ENCODE data around the gene NF1. TPM values are rescaled to one million over a fixed set of nuclear protein-coding genes. Genes with fewer than 3 reads are reported as not detected.

NF1 gene
- total and polyA plus RNA-seq, 2 of the 13 experiments (the other 11 are each of a cell fraction or from before 2014, with no cell fraction given), result 21.5 to 26.5 TPM

- intact Hi-C loops (cut with micrococcal nuclease; ENCODE audit: unreplicated experiment) (no loop called here), in situ Hi-C loops (cut with HindIII; ENCODE audit: extremely low pct_ligation_motif_present, low pct_unique_long_range_greater_than_20kb) (no loop called here)
- no peak overlapping the region for H3K4me3 ChIP-seq (replicated peaks in 1 of 3; ENCODE audit: insufficient read depth in 1 of 3, low read depth in 2 of 3, low read length in 3 of 3)
- no TSS peak for BruUV-seq (replicated peaks)
- no peaks in the 10 kb centered on the region for H3K79me2 ChIP-seq (ENCODE audit: insufficient read depth, low read length)
- no peaks in the 10 kb centered on the region for H4K20me1 ChIP-seq (ENCODE audit: insufficient read depth, low read length)
- ChIA-PET CTCF (ENCODE audit: low intra/inter-chr PET ratio, low total read pairs) (no interaction called here), POLR2A (interaction anchor here (0.7 kb wide), 1 partner anchor 43 kb away, joined by 3 read pairs; no protein-coding TSS in a partner anchor)
- FAIRE-seq, result no peak
- no peak overlapping the region for H3K4me2 ChIP-seq (ENCODE audit: low read depth, low read length)
- H3K9ac ChIP-seq (ENCODE audit: insufficient read depth, low read depth, low read length), result no peak overlapping the region
- no peak overlapping the region for H2AFZ ChIP-seq (ENCODE audit: low read length)
- H3K27ac ChIP-seq (ENCODE audit: extremely low read length, insufficient read depth, low read length), result no peak overlapping the region
- no peaks in the 10 kb centered on the region for H3K27me3 ChIP-seq (ENCODE audit: control insufficient read depth in 1 of 2, insufficient read depth in 2 of 2, low read length in 2 of 2)
- peaks cover 0 to 9% of the 10 kb centered on the region in 2 experiments; a peak in 2 of 5 replicates for H3K36me3 ChIP-seq (replicated peaks in 1 of 2; ENCODE audit: control insufficient read depth in 1 of 2, insufficient read depth in 2 of 2, low read length in 2 of 2)
- WGBS (ENCODE audit: low lambda C conversion rate), result 99% methylated on average over 2 of the region's 2 CpGs
- DNase-seq (ENCODE audit: low spot score), result no peak
- H3K4me1 ChIP-seq (ENCODE audit: insufficient read depth, low read length), result no peaks in the 10 kb centered on the region
- H3K9me3 ChIP-seq (ENCODE audit: low read length), result no peaks in the 10 kb centered on the region
- TF ChIP-seq ZNF512B (CRISPR knock-in tag; IDR thresholded peaks at IDR 0.05; ENCODE audit: borderline replicate concordance) (no peak), PBX3 (CRISPR knock-in tag; IDR thresholded peaks at IDR 0.05; ENCODE audit: borderline replicate concordance) (no peak), FOXM1 (CRISPR knock-in tag; IDR thresholded peaks at IDR 0.05) (no peak), NAIF1 (CRISPR knock-in tag; IDR thresholded peaks at IDR 0.05; ENCODE audit: borderline replicate concordance) (no peak), ZNF543 (CRISPR knock-in tag; IDR thresholded peaks at IDR 0.05) (no peak), GMEB2 (CRISPR knock-in tag; IDR thresholded peaks at IDR 0.05; ENCODE audit: low read depth) (no peak), MNT (IDR thresholded peaks at IDR 0.05) (no peak)
- ATAC-seq, result no peak
Observed at GRCh38 chr17:31200287-31200686, 105.5 kb downstream of the NF1 start.
